ENCODE results near the gene NATD1. TPM values are rescaled to one million over a fixed set of nuclear protein-coding genes. Genes with fewer than 3 reads are reported as not detected.

The NATD1 gene
- polyA plus RNA-seq, 1 donor = 6.9 TPM

- no peak overlapping the region for H3K27ac ChIP-seq (ENCODE audit: low read length)
- no CpG with 5 or more reads among the region's 23 CpGs for WGBS (ENCODE audit: insufficient coverage, low lambda C conversion rate)
- no peaks in the 10 kb centered on the region for H3K9me3 ChIP-seq (ENCODE audit: control insufficient read depth, low read depth, low read length)
- H3K4me1 ChIP-seq (ENCODE audit: control insufficient read depth, insufficient read depth, low read length) = peaks cover 3% of the 10 kb centered on the region
- no peak overlapping the region for H3K4me3 ChIP-seq (ENCODE audit: low read length)
- peak; percentile 20 for DNase-seq
- no peaks in the 10 kb centered on the region for H3K27me3 ChIP-seq (ENCODE audit: control insufficient read depth, insufficient read depth, low read length)
- no peaks in the 10 kb centered on the region for H3K36me3 ChIP-seq (ENCODE audit: control insufficient read depth, insufficient read depth, low read length)
These were observed 9.5 kb downstream of the NATD1 start for GRCh38 chr17:21243516-21244303.

DNA sequence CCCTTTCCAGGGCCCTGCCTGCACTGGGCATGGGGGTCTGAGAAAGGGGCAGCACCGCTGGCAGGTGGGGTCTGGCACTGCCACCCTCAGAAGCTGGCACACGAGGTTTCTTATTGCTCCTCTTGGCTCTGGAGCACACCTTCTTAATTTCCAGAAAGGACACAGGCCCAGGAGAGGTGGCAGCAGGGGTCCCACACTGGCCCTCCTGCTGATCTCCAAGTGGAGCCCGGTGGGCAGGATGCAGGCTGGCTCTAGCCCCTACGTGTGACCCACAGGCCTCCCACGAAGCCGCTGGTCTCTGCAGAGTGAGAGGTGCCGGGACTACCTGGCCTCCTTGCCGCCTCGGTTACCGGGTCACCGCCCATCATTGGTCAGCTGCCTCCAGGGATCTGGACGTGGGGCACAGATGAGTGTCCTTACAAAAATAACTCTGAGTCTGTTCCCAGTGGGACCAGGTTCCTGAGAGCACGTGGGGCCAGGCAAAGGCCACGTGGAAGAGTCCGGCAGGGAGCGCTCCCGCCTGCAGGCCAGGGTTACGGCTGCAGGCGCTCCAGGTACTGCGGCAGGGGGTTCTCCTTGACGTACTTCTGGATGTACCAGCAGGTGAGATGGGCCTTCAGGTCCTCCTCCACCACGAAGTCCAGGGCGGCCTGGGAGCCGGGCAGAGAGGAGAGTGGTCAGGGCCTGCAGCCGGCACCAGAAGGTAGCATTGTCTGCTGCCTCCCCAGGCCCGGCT lies 10.3 kb downstream of the NATD1 start:
- no peaks in the 10 kb centered on the region for H3K9me3 ChIP-seq (ENCODE audit: control insufficient read depth, low read depth, low read length)
- peaks cover 3% of the 10 kb centered on the region for H3K4me1 ChIP-seq (ENCODE audit: control insufficient read depth, insufficient read depth, low read length)
- WGBS (ENCODE audit: insufficient coverage, low lambda C conversion rate) = no CpG with 5 or more reads among the region's 26 CpGs
- no peak overlapping the region for H3K27ac ChIP-seq (ENCODE audit: low read length)
- no peak overlapping the region for H3K4me3 ChIP-seq (ENCODE audit: low read length)
- no peak for DNase-seq
- H3K36me3 ChIP-seq (ENCODE audit: control insufficient read depth, insufficient read depth, low read length) = no peaks in the 10 kb centered on the region
- no peaks in the 10 kb centered on the region for H3K27me3 ChIP-seq (ENCODE audit: control insufficient read depth, insufficient read depth, low read length)

DNA sequence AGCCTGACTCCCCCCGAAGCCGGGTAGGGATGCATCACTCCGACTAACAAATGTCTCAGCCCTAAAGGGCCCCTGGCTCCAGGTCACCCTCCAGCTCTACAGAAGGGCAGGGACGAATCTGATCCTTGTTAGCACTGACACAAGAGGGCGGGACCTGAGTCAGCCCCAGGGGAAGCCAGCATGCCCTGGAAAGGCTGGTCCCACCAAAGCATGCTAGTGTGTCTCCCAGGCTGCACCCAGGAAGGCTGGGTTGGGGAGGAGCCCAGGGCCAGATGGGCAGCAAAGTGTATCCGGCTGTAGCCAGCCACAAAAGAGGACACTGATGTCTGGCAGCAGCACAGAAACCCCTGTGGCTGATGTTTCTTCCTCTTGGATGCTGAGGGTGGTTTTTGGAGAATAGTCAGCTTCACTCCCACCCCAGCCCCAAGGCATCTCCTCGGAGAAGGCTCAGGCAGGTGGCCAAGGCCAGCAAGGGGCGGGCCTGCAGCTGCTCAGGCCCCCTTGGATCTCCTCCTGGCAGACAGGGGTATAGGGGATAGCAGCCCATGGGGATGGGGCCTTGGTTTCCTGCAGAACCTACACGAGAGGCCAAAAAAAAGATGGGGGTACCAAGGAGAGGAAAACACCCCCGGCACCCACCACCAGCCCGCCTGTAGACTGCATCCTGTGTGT lies 11.0 kb downstream of the NATD1 start:
- H3K27ac ChIP-seq (ENCODE audit: low read length) = no peak overlapping the region
- no peaks in the 10 kb centered on the region for H3K36me3 ChIP-seq (ENCODE audit: control insufficient read depth, insufficient read depth, low read length)
- no peak for DNase-seq
- no peaks in the 10 kb centered on the region for H3K27me3 ChIP-seq (ENCODE audit: control insufficient read depth, insufficient read depth, low read length)
- peaks cover 3% of the 10 kb centered on the region for H3K4me1 ChIP-seq (ENCODE audit: control insufficient read depth, insufficient read depth, low read length)
- H3K9me3 ChIP-seq (ENCODE audit: control insufficient read depth, low read depth, low read length) = no peaks in the 10 kb centered on the region
- WGBS (ENCODE audit: insufficient coverage, low lambda C conversion rate) = no CpG with 5 or more reads among the region's 11 CpGs
- H3K4me3 ChIP-seq (ENCODE audit: low read length) = no peak overlapping the region

DNA sequence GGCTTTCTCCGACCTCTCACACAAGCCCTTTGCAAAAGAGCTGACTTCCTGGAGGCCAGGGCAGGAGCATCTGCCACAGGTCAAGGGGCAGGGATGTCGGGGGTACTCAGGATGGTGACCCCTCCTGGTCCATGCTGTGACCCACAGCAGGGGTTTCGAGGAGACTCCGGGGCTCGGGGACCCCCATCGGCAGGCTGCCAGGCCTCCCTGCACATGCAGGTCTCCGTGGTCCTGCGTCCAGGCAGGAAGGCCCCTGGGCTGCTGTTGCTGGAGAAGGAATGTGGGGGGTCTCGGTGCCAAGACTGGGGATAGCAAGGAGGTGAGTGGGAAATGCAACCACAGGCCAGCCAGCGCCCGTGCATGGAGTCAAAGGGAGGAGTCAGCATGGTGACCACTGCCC lies 11.6 kb downstream of the NATD1 start:
- Histone ChIP-seq H3K4me1 (ENCODE audit: control insufficient read depth, insufficient read depth, low read length) (peaks cover 3% of the 10 kb centered on the region), H3K4me3 (ENCODE audit: low read length) (no peak overlapping the region), H3K27me3 (ENCODE audit: control insufficient read depth, insufficient read depth, low read length) (no peaks in the 10 kb centered on the region), H3K36me3 (ENCODE audit: control insufficient read depth, insufficient read depth, low read length) (no peaks in the 10 kb centered on the region), H3K9me3 (ENCODE audit: control insufficient read depth, low read depth, low read length) (no peaks in the 10 kb centered on the region), H3K27ac (ENCODE audit: low read length) (no peak overlapping the region)
- WGBS (ENCODE audit: insufficient coverage, low lambda C conversion rate) = no CpG with 5 or more reads among the region's 11 CpGs
- no peak for DNase-seq

- H3K27me3 ChIP-seq (ENCODE audit: control insufficient read depth, insufficient read depth, low read length) = no peaks in the 10 kb centered on the region
- no CpG with 5 or more reads among the region's 25 CpGs for WGBS (ENCODE audit: insufficient coverage, low lambda C conversion rate)
- H3K9me3 ChIP-seq (ENCODE audit: control insufficient read depth, low read depth, low read length) = no peaks in the 10 kb centered on the region
- no peak overlapping the region for H3K27ac ChIP-seq (ENCODE audit: low read length)
- peaks cover 3% of the 10 kb centered on the region for H3K4me1 ChIP-seq (ENCODE audit: control insufficient read depth, insufficient read depth, low read length)
- H3K36me3 ChIP-seq (ENCODE audit: control insufficient read depth, insufficient read depth, low read length) = no peaks in the 10 kb centered on the region
- DNase-seq = no peak
- H3K4me3 ChIP-seq (ENCODE audit: low read length) = no peak overlapping the region
These were observed 12.7 kb downstream of the NATD1 start for GRCh38 chr17:21240369-21241055.

- DNase-seq = no peak
- no peaks in the 10 kb centered on the region for H3K27me3 ChIP-seq (ENCODE audit: control insufficient read depth, insufficient read depth, low read length)
- H3K27ac ChIP-seq (ENCODE audit: low read length) = no peak overlapping the region
- no peaks in the 10 kb centered on the region for H3K36me3 ChIP-seq (ENCODE audit: control insufficient read depth, insufficient read depth, low read length)
- H3K4me3 ChIP-seq (ENCODE audit: low read length) = no peak overlapping the region
- H3K4me1 ChIP-seq (ENCODE audit: control insufficient read depth, insufficient read depth, low read length) = peaks cover 3% of the 10 kb centered on the region
- H3K9me3 ChIP-seq (ENCODE audit: control insufficient read depth, low read depth, low read length) = no peaks in the 10 kb centered on the region
- WGBS (ENCODE audit: insufficient coverage, low lambda C conversion rate) = no CpG with 5 or more reads among the region's 12 CpGs
These were observed 13.4 kb downstream of the NATD1 start for GRCh38 chr17:21239680-21240368.

DNA sequence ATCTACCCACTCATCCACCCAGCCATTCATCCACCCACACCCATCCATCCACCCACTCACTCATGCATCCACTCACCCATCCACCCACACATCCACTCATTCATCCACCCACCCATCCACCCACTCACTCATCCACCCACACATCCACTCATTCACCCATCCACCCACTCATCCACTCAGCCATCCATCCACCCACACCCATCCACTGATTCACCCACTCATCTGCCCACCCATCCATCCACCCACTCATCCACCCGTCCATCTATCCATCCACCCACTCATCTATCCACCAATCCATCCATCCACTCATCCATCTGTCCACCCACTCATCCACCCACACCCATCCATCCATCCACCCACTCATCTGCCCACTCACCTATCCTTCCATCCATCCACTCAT lies 17.3 kb downstream of the NATD1 start:
- no peak for DNase-seq
- H3K36me3 ChIP-seq (ENCODE audit: control insufficient read depth, insufficient read depth, low read length) = no peaks in the 10 kb centered on the region
- H3K9me3 ChIP-seq (ENCODE audit: control insufficient read depth, low read depth, low read length) = no peaks in the 10 kb centered on the region
- no peaks in the 10 kb centered on the region for H3K27me3 ChIP-seq (ENCODE audit: control insufficient read depth, insufficient read depth, low read length)
- WGBS (ENCODE audit: insufficient coverage, low lambda C conversion rate) = 83% methylated on average over 1 of the region's 1 CpG
- no peaks in the 10 kb centered on the region for H3K4me1 ChIP-seq (ENCODE audit: control insufficient read depth, insufficient read depth, low read length)
- no peak overlapping the region for H3K4me3 ChIP-seq (ENCODE audit: low read length)
- no peak overlapping the region for H3K27ac ChIP-seq (ENCODE audit: low read length)

- H3K27ac ChIP-seq (ENCODE audit: low read length) = no peak overlapping the region
- no peak overlapping the region for H3K4me3 ChIP-seq (ENCODE audit: low read length)
- H3K36me3 ChIP-seq (ENCODE audit: control insufficient read depth, insufficient read depth, low read length) = no peaks in the 10 kb centered on the region
- H3K27me3 ChIP-seq (ENCODE audit: control insufficient read depth, insufficient read depth, low read length) = no peaks in the 10 kb centered on the region
- no peaks in the 10 kb centered on the region for H3K4me1 ChIP-seq (ENCODE audit: control insufficient read depth, insufficient read depth, low read length)
- no CpG with 5 or more reads among the region's 7 CpGs for WGBS (ENCODE audit: insufficient coverage, low lambda C conversion rate)
- DNase-seq = no peak
- H3K9me3 ChIP-seq (ENCODE audit: control insufficient read depth, low read depth, low read length) = no peaks in the 10 kb centered on the region
These were observed 19.4 kb downstream of the NATD1 start for GRCh38 chr17:21233581-21234347.

DNA sequence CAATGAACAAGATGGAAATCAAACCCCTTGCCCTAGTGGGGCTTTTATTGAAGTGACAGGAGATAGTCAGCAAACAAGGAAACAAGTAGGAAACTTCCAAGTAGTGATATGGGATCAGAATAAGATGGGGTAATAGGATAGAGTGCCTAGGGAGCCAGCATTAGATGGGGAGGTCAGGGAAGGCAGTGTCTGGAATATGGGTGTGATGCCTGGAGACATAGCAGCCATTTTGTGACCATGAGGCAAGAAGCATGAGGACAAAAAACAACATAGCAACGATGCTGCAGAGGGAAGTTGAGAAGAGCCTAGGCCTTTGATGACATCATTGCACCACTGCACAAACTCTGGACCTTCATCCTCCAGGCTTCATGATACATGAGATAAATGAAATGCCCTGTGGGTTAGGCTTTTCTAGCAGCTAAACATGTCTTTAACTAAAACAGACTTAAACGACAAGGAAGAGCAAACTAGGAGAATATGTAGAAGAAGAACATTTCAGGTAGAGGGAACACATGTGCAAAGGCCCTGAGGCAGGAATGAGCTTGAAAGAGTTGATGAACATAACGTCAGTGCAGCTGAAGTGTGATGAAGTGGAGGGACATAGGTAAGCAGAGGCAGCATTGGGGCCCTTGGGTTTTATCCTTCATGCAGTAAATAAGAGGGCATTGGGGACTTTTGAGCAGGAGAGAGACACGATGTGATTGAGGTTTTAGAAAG lies 21.0 kb downstream of the NATD1 start:
- H3K36me3 ChIP-seq (ENCODE audit: control insufficient read depth, insufficient read depth, low read length) = no peaks in the 10 kb centered on the region
- WGBS (ENCODE audit: insufficient coverage, low lambda C conversion rate) = 92% methylated on average over 2 of the region's 4 CpGs
- no peaks in the 10 kb centered on the region for H3K9me3 ChIP-seq (ENCODE audit: control insufficient read depth, low read depth, low read length)
- no peak overlapping the region for H3K4me3 ChIP-seq (ENCODE audit: low read length)
- H3K27me3 ChIP-seq (ENCODE audit: control insufficient read depth, insufficient read depth, low read length) = no peaks in the 10 kb centered on the region
- no peak for DNase-seq
- H3K4me1 ChIP-seq (ENCODE audit: control insufficient read depth, insufficient read depth, low read length) = no peaks in the 10 kb centered on the region
- no peak overlapping the region for H3K27ac ChIP-seq (ENCODE audit: low read length)

Data from large intestine (tissue), 3 donors.